C1 segment of cervical spinal cord (tissue), 14 donors: ENCODE data around the gene ASCL2.

Experiments used
- DNase-seq, 14 donors: peaks; one replicate each; lab custom pipeline; 2025; lab: John Stamatoyannopoulos, UW

Gene ASCL2

DNA sequence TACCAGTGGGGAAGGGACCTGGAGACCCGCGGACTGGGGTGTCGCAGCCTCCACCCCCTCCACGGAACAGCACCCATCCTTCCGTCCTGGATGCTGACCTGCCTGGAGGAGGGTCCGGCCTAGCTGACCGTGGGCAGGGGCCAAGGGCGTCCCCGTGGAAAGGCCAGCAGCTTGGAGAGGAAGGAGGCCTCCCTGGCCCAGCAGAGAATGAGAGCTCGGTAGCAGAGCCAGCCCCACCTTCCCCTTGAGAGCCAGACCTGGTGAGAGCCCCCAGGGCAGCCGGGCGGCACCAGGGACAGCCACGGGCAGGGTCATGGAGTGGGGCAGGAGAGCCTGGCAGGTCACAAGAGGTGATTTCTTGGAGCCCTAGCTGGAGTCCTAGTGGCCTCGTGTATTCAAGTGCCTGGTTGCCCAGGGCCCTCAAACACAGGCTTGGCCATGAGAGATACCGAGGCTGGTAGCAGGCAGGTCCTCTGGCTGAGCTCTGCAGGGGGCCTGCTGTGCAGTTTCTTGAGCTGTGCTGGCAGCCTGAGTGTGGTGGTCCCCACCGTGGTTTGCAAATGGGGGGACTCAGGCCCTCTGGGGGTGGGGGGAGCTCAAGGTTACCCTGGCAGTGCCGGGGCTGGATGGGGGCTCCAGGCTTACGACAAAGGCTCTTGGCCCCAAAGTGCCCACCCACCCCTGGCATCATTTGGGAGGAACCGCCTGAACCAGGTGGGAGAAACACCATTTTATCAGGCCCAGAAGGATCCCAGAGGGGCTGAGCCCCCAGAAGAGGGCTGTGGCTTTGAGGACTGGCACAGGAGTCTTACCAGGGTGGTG is 39.1 kb upstream of the ASCL2 start:
- DNase-seq, result no peak

DNA sequence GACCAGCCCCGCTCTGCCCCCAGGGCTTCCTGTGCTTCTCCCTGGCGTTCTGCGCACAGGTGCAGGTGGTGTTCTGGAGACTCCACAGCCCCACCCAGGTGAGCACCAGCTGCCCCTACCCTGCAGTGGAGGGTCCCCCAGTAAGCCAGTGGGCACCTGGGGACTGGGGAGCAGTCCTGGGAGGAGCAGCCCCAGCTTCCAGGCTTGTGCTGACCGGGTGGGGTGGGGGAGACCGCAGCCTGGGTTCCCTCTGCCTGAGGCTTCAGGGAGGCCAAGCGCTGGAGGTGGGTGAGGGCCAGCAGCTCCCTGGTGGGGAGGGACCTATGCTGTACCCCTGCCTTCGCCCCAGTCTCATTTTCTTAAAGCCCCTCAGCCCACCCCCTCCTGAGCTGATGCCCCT is 38.3 kb upstream of the ASCL2 start:
- no peak for DNase-seq

DNA sequence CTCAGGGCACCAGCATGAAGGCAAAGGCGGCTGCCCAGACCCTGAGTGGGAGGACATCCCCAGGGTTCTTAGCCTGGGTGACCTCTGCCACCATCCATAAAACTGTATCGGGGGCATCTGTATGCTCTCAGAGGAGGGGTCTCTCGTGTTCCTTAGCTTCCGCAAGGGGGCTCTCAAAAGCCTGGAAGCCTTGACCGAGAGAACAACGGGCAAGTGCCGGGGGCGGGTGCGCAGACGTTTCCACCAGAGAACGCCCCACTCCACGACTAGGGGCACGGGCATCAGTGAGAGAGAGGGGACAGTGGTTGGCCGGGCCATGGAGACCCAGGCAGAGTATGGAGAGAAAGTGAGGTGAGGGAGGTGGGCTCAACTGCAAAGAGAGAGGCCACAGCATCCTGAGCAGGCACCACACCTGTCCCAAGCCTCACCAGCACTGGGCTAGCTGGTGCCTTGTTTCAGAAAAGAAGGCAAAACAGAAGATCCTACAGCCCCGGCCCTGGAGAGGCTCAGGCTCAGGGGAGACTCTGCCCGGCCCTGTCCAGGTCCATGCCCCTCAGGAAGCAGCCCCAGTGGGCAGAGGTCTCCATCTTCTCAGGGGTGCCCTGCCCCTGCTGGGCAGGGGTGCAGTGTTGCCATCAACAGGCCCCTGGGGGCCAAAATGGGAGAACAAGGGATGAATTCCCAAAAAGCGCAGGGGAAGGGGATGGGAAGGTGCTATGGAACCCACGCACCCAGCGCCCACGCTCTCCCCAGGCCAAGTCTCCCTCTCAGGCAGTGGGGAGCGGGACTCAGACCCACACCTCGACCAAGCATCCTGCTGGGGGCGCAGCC is 37.3 kb upstream of the ASCL2 start:
- no peak for DNase-seq

DNA sequence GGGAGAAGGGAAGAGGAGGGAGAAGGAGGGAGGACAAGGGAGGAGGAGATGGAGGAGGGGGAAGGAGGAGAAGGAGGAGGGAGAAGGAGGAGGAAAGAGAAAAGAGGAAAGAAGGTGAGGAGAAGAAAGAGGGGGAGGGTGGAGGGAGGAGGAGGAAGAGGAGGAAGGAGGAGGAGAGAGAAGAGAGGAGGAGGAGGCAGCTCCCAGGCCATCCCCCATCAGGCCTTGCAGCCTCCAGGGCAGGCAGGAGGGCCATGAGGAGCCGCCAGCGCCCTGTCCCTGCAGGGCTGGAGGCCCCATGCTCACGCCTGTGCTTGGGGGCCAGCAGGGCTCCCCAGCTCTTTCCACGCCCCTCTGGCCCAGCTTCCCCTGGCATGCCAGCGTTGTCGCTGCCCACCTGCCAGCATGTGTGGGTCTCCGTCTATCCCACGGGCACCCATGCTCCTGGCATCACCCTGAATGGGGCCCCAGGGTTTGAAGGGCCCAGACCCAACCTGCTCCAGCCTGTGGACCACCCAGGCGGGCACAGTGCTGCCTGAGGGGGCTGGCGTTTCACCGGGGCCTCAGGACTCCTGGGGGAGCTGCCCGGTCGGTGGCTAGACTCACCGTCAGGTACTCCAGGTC is 36.6 kb upstream of the ASCL2 start:
- DNase-seq, result no peak

DNA sequence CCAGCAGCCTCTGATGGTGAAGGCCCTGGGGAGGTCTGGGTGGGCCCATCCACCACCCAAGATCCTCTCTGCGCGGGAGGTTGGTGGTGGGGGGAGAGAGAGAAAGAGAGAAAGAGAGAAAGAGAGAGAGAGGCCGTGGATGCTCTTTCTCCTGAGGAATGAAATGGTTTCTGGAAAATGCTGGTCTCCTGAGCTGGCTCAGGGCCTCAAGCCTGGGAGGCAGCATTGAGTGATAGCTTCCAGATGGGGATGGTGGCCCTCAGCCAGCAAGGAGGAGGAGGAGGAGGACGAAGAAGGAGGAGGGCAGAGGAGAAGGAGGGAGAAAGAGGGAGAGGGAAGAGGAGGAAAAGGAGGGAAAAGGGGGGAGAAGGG is 36.0 kb upstream of the ASCL2 start:
- no peak for DNase-seq

DNA sequence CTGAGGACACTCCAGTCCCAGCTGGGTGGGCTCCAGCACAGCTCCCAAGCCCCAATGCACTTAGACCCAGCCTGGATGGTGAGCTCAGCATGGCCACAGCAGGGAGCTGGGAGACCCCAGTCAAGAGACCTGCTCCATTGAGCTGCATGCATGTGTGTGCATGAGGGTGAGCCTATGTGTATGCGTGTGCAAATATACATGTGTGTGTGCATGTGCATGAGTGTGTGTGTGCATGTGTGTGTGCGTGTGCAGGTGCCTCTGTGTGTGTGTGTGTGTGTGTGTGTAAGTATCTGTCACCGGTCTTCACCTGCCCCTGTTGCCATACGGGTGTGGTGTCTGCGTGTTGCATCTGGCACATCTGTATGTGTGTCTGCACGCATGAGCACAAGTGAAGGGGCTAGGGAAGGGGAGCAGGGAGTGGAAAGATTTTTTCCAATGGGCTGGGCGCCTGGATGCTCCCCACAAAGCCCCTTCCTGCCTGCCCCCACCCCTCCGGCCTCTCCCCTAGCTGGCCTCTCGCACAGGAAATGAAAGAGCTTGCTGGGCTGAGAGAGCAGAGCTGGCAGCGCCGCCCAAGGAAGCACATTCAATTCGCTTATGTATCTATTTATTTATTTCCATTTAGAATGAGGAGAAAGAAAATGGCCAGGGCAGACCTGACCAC is 35.5 kb upstream of the ASCL2 start:
- DNase-seq, result no peak

DNA sequence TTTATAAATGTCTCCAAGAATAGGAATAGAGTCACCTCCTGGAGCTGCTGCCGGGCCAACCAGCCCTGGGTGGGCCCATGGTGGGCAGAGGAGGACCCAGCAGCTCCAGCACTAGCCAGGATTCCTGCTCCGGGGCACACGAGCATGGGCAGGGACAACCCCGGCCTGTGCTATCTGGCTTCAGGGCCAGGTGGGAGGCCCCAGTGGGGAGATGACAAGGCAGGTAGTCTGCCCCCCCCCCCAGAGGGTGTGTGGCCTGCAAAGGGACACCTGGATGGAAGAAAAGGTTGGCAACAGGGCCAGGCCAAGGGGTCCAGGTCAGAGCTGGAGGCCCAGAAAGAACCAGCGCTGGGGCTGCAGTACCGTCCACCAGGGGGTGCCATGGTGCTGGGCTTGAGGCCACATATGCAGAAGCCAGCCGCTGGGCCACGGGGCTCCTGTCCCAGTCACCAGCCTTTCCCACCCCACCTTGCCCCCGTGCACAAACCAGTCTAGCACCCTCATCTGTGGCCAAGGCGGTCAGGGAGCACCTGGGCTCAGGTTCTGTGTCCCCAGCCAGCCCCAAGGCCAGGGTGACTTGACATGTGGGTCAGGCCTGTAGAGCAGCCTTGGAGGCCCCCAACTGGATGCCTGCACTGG is 34.9 kb upstream of the ASCL2 start:
- peak in 13 of 14 donors; percentile 15 to 82 (median 48) for DNase-seq

DNA sequence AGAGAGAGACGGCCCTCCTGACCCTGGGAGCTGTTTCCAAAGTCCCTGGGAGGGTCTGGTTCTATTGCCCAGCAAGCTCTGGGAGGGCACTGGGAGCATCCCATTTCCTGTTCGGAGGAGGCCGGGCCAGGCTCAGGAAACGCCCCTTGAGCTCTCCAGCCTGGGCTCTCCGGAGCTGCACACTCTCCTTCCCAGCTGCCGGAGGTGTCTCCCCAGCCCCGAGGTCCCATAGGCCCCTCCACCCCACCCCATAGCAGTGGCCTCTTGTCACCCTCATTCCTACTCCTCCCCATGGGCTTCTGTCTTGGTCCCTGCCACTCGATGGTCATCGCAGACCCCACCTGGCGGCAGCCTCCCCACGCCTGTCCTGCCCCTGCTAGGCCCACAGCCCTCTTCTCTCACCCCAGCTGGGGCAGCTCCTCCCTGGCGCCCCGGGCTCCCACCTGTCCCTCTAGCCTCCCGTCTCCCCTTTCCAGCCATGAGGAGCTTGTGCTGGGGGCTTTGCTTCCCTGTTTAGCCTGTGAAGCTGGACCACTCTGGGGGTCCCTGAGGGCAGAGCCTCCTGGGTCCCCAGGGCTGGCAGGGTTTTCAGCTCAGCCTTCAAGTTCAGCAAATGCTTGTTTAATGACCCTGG is 34.2 kb upstream of the ASCL2 start:
- no peak for DNase-seq

DNA sequence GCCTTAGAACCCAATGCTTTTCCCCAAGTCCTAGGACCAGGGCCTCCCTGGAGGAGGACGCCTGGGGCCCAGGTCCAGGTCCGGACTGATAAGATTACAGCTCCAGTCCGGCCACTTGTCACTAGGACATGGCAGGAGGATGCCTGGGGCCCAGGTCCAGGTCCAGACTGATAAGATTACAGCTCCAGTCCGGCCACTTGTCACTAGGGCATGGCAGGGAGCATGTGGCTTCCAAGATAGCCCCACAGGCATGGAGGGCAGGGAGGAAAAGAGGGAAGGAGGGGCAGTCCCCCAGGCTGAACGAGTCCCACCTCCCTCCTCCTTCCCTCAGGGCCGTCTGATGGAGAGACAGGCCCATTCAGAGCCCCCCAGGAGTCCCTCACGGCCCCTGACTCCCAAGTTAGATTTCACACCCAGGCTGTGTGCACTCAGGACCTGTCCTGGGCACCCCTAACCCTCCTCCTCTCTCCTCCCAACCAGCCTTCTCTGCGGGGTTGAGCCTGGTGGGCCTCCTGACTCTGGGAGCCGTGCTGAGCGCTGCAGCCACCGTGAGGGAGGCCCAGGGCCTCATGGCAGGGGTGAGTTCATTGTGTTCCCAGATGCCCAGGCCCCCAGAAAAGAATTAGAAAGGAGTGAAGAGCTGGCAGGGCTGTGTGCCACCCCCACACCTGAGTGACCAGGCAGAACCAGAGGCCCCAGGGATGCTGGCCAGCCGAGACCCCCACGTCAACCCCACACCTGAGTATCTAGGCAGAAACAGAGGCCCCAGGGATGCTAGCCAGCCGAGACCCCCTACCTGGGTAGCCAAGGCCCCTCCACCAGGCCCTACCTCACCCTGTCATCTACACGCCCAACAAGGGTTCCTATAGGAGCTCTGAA is 33.5 kb upstream of the ASCL2 start:
- no peak for DNase-seq

DNA sequence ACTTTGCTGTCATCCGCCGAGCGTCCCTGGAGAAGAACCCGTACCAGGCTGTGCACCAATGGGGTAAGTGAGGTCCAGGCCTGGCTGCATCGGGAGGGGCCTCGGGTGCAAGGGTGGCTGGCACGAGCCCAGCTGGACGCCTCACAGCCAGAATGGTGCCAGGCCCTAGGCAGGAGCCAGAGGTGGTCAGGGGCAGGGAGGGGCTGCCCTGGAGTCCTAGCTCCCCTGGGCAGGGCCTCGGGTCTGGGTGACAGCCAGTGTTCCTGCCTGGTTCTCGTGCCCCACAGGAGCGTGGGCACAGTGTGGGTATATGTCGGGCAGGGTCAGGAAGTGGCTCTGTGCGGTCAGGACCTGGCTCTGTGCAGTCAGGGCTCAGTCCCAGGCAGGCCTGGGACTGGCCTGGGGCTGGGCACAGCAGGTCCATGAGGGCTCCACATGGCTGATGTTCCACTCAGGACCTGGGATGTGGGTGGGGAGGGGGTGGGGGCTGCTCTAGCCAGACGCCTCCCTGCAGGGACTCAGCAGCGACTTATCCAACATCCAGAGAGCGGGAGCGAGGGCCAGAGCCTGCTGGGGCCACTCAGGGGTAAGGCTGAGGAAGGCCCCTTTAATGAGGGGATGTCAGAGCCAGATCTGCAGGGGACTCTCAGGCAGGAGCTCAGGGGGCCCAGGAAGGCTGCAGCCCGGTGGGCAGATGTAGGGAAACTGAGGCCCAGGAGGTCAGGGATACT is 32.7 kb upstream of the ASCL2 start:
- peak in 2 of 14 donors; percentile 19 to 33 for DNase-seq

DNA sequence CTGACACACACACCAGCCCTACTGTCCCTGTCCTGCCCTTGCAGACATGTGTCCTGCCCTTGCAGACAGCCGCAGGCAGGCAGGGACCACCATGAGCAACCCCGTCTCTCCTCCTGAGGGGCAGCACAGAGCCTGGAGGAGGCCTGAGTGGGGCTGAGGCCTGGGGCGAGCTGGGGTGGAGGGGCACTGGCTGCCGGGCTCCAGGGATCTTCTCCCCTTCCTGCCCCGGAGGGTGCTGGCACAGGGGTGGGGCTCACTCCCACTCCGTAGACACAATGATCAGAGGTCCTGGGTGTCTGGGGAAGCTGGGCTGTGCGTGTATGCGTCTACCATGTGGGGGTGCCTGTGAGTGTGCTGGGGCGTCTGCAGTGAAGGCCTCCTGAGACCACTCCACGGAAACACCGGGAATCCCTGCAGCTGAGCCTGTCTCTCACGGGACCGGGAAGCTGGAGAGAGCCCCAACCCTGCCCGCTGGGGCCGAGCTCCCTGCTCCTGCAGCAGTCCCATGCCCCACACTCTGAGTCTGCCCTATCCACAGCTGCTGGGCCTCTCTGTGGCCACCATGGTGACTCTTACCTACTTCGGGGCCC is 32.0 kb upstream of the ASCL2 start:
- DNase-seq, result no peak

DNA sequence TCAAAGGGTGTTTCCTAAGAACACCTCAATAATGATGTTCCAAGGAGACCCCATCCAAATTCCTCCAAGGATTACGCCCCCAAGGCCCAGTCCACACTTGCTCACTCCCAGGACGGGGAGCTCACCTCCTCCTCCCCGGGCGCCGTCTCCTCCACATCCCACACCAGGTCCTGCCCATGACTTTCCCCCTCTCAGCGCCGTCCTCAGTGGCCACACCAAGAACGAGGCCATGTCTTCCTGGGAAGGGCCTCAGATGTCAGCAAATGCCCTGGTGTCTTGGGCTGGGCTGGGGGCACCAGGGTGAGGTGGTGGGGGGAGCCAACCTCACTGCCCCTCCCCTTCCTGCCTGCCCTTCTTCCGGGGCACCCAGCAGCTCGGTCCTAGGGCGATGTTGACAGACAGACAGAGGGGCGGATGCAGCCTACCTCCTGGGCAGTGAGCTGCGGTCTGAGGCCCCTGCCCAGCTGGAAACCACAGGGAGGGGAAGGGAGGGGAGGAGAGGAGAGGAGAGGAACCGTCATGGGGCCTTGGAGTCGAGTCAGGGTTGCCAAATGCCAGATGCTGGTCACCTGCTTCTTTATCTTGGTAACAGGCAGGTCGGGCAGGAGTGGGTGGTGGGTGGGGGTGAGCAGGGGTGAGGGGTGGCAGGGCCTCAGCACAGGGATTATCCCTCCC is 31.4 kb upstream of the ASCL2 start, which contains the start of the genes C11orf21 and TSPAN32:
Gene C11orf21, minus strand, starts transcription at position 288 of the 675 bp plus-strand sequence. Its CDS starts 110 bp downstream, at position 178.
Gene TSPAN32, plus strand, starts transcription at position 383 of the 675 bp plus-strand sequence. Its CDS starts 137 bp downstream, at position 520.
- peak in 6 of 14 donors; percentile 21 to 55 (median 38) for DNase-seq

DNA sequence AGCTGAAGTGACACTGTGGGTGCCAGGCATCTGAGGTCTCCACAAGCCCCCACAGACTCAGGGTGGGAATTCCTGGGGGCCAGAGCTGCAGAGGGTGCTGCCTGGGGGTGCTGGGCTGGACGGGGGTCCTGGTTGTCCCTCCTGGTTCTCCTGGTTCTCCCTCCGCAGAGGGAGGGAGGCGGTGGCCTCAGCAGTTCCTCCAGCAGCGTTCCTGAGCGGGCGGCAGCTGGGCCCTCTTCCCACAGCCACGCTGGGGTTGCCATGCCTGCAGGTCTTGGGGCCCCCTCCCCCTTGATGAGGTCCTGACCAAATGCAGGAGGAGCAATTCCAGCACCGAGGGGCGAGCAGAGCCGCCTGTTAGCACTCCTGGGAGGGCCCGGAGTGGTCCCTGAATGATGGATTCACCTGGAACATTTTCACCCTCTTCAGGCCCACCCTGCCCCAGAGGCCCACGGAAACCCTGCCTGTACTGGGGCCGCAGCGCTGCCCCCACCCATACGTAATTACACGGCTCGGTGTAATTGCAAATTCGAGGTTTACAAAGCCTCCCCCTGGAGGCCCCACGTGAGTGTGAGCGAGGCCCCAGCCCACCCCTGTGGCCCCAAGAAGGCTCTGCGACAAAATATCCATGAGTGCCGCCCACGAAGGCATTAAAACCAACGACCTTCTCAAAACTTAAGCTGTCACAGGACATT is 30.7 kb upstream of the ASCL2 start:
- no peak for DNase-seq

DNA sequence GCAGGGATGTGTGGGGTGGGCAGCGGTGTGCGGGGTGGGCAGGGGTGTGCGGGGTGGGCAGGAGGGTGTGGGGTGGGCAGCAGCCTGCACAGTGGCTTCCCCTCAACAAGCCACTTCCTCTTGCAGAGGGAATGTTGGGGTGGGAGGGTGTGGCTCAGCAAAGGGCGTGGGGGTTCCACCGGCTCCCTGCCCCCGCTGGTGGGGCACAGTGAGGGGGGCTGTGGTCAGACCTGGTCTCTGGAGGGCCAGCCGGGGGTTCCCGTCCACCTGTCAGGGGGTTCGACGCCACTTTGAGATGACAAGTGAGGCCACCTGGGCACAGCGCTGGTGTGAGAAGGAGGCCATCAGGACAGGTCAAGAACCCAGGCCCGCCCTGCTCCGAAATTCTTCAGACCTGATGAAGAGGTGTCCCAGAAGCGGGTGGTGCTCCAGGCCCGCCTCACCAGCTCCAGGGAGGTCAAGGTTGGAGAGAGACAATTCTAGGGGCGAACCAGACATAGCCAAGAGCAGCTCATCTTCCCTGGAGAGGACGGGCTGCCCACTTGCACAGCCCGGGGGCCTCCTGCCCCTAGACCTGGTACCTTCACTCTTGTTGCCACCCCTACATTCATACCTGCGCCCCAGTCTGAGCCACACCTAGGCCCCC is 30.0 kb upstream of the ASCL2 start:
- DNase-seq, result no peak

DNA sequence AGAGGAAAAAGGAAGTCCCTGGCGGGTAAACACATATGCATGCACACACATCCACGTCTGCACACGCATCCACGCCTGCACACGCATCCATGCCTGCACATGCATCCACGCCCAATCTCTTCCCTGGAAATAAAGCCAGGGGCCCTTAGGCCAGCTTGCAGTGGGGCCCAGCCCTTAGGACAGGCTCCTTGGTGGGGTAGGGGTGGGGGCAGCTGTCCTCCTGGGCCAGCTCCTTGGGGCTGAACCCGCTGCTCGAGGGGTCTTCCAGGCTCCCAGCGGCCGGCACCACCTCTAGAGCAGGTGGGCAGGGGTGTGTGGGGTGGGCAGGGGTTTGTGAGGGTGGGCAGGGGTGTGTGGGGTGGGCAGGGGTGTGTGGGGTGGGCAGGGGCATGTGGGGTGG is 29.4 kb upstream of the ASCL2 start:
- no peak for DNase-seq

DNA sequence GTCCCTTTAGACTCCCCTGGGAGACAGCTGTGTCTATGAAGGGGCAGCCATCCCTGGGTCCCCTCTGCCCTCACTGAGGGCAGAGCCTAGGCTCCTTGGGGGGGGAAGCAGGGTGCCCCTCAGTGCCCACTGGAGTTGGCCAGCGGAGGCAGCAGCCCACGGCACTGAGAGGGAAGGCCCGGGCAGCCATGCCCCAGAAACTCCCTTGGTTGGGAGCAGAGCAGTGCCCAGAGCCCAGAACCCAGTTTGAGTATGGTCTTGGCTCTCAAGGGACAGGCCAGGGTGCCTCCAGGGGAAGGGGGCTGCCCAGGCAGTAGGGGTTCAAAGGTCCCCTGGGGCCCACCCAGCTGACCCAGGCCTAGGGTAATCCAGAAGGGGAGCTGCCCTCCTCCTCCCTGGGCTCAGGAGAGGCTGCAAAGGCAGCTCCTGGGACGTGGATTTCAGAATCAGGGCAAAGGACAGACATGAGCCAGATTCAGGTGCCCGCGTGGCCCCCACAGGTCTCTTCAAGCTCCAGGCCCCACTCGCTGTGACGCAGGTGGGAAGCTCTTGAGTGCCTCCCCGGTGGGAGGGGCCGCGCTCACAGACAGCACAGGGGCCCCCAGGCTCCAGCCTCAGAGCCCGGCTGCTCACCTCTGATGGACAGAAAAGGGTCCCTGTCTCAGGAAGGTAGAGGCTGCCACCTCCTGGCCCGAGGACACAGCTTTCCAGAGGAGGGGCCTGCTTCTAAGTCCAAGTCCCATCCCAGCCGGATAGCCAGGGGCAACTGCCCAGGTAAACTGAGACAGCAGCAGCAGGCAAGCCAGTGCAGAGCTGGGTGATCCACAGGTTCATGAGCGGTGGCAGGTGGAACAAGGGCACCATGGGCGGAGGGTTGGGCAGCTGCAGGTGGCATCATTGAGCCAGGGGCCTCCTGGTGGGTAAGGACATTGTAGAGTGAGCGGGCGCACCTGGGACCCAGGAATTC is 28.7 kb upstream of the ASCL2 start:
- DNase-seq, result no peak
